HUES6 (cell line): ENCODE measurements around the gene IKBKE.
"Not testable (repeated sequence)": the region's sequence is repeated elsewhere in the genome, so short reads cannot be mapped to it uniquely, and the experiment has no call there.

ENCODE experiments used
- H3K27ac ChIP-seq: 2 replicates; pipeline ENCODE4 v1.7.0; 2013; ENCODE audit warnings: low read depth, mild to moderate bottlenecking, low read length, inconsistent platforms
- H3K27me3 ChIP-seq: 2 replicates; pipeline ENCODE4 v1.6.1; 2013; ENCODE audit warnings: low read length; ENCODE audit not compliant: control insufficient read depth, insufficient read depth
- H3K36me3 ChIP-seq: 2 replicates; pipeline ENCODE4 v1.6.1; 2013; ENCODE audit warnings: low read length; ENCODE audit not compliant: control insufficient read depth, insufficient read depth
- H3K4me1 ChIP-seq: 2 replicates; pipeline ENCODE4 v1.6.1; 2013; ENCODE audit warnings: low read length; ENCODE audit not compliant: control insufficient read depth, insufficient read depth
- H3K4me3 ChIP-seq: 2 replicates; pipeline ENCODE4 v1.5.1; 2013; ENCODE audit warnings: low read depth, low read length
- H3K9ac ChIP-seq: one replicate; pipeline ENCODE4 v1.6.1; 2013; ENCODE audit warnings: mild to moderate bottlenecking, low read length
- H3K9me3 ChIP-seq: 2 replicates; pipeline ENCODE4 v1.6.1; 2013; ENCODE audit warnings: low read depth, low read length; ENCODE audit not compliant: control insufficient read depth, insufficient read depth

IKBKE gene

DNA sequence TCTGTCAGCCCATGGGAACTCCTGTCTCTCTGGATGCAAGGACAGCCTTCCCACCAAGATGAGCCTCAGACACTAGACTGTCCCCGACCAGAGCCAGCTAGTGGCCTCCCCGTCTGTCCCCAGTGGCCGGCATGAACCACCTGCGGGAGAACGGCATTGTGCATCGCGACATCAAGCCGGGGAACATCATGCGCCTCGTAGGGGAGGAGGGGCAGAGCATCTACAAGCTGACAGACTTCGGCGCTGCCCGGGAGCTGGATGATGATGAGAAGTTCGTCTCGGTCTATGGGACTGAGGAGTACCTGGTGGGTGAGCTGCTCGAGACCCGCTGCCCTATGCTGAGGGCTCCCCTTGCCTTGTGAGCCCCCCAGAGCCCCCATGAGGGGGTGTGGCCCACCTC is 5.8 kb downstream of the IKBKE start:
- Histone ChIP-seq H3K36me3 (peaks cover 13% of the 10 kb centered on the region), H3K9me3 (no peaks in the 10 kb centered on the region), H3K27me3 (no peaks in the 10 kb centered on the region), H3K4me1 (peaks cover 24% of the 10 kb centered on the region), H3K27ac (no peak overlapping the region), H3K9ac (no peak overlapping the region), H3K4me3 (no peak overlapping the region)

DNA sequence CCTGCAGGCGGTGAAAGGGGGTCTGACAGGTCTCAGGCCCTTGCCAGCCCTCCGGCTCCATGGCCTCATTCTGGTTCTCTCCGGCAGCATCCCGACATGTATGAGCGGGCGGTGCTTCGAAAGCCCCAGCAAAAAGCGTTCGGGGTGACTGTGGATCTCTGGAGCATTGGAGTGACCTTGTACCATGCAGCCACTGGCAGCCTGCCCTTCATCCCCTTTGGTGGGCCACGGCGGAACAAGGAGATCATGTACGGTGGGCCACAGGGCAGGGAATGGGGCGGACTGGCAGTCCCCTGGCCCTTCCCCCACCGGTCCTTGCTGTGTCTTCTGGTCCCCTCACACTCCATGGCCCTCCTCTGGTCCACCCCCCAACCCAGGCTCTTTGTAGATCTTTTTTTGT is 6.3 kb downstream of the IKBKE start:
- Histone ChIP-seq H3K4me1 (peaks cover 18% of the 10 kb centered on the region), H3K27ac (no peak overlapping the region)

DNA sequence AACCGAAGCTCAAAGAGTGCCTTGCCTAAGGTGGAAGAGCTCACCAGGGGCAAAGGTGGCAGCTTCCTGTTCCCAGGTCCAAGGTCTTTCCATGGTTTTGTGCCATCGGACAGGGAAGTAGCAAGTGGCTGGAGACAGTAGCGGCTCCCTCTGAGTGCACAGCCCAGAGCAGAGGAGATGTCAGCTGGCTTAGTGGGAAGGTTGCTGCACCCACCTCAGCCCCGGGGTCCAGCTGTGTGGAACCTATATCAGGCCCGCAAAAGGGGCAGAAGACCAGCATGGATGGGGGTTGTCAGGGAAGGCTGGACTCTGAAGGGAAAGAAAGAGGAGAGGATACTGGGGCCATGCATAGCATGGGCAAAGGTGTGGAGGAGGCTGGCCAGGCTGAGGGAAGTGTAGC is 6.8 kb downstream of the IKBKE start:
- Histone ChIP-seq H3K9ac (no peak overlapping the region), H3K27me3 (no peaks in the 10 kb centered on the region), H3K4me3 (no peak overlapping the region), H3K4me1 (peaks cover 13% of the 10 kb centered on the region), H3K27ac (no peak overlapping the region), H3K9me3 (no peaks in the 10 kb centered on the region), H3K36me3 (peaks cover 13% of the 10 kb centered on the region)

More for the DNA sequence above, 6.3 kb downstream of the IKBKE start:
- H3K27me3 ChIP-seq, result no peaks in the 10 kb centered on the region
- H3K36me3 ChIP-seq, result peaks cover 13% of the 10 kb centered on the region
- H3K9ac ChIP-seq, result no peak overlapping the region
- H3K9me3 ChIP-seq, result no peaks in the 10 kb centered on the region
- no peak overlapping the region for H3K4me3 ChIP-seq

DNA sequence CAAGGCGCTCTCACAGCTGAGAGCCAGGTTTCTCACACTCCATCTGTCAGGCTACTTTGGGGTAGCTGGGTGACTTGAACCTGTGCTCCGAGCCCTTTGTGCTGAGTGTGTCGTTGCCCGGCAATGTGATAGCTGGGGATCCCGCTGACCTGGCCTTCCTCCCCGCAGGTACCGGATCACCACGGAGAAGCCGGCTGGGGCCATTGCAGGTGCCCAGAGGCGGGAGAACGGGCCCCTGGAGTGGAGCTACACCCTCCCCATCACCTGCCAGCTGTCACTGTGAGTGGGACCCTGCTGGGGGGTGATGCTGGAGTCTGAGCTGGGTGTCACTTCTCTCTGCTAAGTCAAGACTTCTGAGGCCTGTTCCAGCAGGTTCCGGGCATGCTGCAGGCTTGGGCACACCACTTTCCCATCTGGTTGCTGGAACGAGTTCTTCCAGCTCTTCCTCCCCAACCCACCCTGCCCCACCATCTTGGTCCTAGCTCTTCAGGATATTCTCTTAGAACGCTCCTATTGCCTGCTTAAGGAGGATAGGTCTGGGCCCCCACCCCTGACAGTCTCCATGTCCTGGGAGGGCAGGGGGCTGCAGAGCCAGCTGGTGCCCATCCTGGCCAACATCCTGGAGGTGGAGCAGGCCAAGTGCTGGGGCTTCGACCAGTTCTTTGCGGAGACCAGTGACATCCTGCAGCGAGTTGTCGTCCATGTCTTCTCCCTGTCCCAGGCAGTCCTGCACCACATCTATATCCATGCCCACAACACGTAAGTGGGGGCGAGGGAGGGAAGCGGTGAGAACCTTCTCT is 7.5 kb downstream of the IKBKE start:
- Histone ChIP-seq H3K9ac (no peak overlapping the region), H3K9me3 (no peaks in the 10 kb centered on the region), H3K27me3 (no peaks in the 10 kb centered on the region), H3K36me3 (peaks cover 16% of the 10 kb centered on the region), H3K27ac (no peak overlapping the region), H3K4me3 (no peak overlapping the region), H3K4me1 (peaks cover 6% of the 10 kb centered on the region)

DNA sequence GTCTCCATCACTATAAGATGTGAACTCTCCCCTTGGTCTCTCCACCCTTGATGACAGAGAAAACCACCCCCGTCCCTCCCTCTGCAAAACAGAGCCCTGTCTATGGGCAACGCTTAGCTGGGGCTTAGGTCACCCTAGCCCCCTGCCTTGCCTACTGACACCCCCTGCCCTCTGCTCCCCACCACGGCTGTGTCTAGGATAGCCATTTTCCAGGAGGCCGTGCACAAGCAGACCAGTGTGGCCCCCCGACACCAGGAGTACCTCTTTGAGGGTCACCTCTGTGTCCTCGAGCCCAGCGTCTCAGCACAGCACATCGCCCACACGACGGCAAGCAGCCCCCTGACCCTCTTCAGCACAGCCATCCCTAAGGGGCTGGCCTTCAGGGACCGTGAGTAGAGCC is 8.5 kb downstream of the IKBKE start:
- H3K36me3 ChIP-seq, result peaks cover 19% of the 10 kb centered on the region
- H3K27me3 ChIP-seq, result no peaks in the 10 kb centered on the region
- H3K4me3 ChIP-seq, result no peak overlapping the region
- no peak overlapping the region for H3K9ac ChIP-seq
- no peak overlapping the region for H3K27ac ChIP-seq
- H3K4me1 ChIP-seq, result peaks cover 4% of the 10 kb centered on the region; the same call in 1 of the 2 replicates
- no peaks in the 10 kb centered on the region for H3K9me3 ChIP-seq

DNA sequence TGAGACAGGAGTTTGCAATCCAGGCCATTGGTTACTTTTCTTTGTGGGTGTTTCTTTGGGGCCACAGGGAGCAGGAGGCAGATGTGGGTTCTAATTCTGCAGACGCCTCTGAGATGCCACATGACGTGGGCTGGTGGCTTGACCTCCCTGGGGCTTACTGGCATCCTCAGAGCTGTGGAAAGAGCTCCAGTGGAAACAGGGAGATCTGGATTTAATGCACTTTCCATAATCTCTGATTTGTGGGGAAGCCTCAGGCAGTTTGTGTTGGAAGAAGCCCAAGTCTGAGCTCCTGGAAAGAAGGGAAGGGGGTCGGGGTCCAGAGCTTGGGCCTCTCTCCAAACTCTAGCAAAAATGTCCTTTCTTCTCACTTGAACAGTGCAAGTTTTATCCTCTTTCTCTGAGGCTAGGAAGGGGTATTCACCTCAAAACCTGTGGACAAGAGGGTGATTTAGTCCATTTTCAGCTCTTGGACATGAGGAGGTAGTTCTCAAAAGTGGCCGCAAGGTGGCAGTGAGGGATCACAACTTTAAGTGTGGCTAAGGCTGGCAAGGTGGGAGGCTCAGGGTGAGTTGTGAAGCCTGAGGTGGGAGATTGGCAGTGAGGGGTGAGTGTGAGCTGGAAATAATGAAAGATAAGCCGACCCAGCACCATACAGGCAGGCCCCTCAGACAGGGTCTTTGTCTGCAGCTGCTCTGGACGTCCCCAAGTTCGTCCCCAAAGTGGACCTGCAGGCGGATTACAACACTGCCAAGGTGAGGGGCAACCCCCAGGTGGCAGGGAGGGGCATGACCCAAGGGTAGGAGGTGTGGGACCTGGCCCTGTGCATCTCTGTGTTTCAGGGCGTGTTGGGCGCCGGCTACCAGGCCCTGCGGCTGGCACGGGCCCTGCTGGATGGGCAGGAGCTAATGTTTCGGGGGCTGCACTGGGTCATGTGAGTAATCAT is 9.2 kb downstream of the IKBKE start:
- Histone ChIP-seq H3K4me1 (peaks cover 4% of the 10 kb centered on the region; the same call in 1 of the 2 replicates), H3K4me3 (no peak overlapping the region), H3K27me3 (no peaks in the 10 kb centered on the region), H3K9me3 (no peaks in the 10 kb centered on the region), H3K27ac (no peak overlapping the region), H3K36me3 (peaks cover 19% of the 10 kb centered on the region), H3K9ac (no peak overlapping the region)

DNA sequence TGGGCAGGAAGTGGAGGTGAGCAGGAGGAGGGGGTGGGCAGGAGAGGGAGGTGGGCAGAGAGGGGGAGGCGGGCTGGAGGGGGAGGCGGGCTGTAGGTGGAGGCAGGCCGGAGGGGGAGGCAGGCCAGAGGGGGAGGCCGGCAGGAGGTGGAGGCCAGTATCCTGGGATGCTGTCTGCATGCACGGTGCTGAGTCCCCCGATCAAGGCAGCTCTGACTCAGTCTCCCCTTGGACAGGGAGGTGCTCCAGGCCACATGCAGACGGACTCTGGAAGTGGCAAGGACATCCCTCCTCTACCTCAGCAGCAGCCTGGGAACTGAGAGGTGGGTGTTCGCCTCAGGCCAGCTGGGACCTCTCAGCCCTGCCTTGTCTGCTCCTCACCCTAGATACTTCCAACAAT is 9.9 kb downstream of the IKBKE start:
- H3K27ac ChIP-seq, result no peak overlapping the region
- H3K36me3 ChIP-seq, result peaks cover 19% of the 10 kb centered on the region
- H3K9ac ChIP-seq, result no peak overlapping the region
- H3K9me3 ChIP-seq, result no peaks in the 10 kb centered on the region
- no peaks in the 10 kb centered on the region for H3K27me3 ChIP-seq
- peaks cover 4% of the 10 kb centered on the region; the same call in 1 of the 2 replicates for H3K4me1 ChIP-seq
- no peak overlapping the region for H3K4me3 ChIP-seq

DNA sequence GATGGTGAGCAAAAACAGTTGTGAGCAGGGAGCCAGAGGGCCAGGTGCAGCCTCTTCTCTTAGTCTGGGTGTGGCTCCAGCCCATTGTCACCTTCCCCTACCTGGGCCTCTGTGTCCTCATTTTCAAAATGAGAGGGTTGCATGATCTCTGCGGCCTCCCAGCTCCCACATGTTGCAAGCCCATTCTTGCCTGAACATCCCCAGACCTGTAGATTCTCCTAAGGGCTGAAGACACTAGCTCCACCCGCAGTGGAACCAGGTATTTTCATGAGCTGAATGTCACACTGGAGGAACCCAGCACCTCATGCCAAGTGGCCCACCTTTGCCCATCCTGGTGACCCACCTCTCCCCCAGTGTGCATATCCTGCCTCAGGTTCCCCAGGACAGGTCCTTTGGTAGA is 12.3 kb downstream of the IKBKE start:
- no peaks in the 10 kb centered on the region for H3K27me3 ChIP-seq
- H3K4me3 ChIP-seq, result no peak overlapping the region
- H3K9me3 ChIP-seq, result no peaks in the 10 kb centered on the region
- H3K36me3 ChIP-seq, result peaks cover 11% of the 10 kb centered on the region
- H3K4me1 ChIP-seq, result peaks cover 4% of the 10 kb centered on the region; the same call in 1 of the 2 replicates
- no peak overlapping the region for H3K27ac ChIP-seq
- H3K9ac ChIP-seq, result no peak overlapping the region

DNA sequence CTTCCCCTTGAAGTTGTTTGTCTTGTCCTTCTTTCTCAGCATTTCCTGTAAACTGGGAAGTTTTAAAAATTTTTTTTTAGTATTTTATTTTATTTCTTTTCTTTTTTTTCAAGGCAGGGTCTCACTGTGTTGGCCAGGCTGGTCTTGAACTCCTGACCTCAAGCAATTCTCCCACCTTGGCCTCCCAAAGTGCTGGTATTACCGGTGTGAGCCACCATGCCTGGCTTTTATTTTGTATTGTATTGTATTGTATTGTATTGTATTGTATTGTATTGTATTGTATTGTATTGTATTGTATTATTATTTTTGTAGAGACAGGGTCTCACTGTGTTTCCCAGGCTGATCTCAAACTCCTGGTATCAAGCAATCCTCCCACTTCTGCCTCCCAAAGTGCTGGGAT is 13.6 kb downstream of the IKBKE start:
- not testable (repeated sequence) for H3K27ac ChIP-seq, H3K9me3 ChIP-seq, H3K36me3 ChIP-seq

DNA sequence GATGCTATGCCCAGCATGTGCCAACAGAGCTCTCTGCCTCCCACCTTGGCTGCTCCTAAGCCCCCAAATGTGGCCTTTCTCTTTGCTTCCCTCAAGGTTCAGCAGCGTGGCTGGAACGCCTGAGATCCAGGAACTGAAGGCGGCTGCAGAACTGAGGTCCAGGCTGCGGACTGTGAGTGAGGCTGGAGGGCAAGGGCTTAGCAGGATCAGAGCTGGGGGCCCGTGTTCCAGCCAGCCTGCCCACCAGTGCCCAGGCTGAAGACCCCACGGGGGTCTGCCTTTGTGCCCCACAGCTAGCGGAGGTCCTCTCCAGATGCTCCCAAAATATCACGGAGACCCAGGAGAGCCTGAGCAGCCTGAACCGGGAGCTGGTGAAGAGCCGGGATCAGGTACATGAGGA is 14.6 kb downstream of the IKBKE start:
- H3K36me3 ChIP-seq, result peaks cover 9% of the 10 kb centered on the region; the same call in 1 of the 2 replicates
- H3K9ac ChIP-seq, result no peak overlapping the region
- H3K27me3 ChIP-seq, result no peaks in the 10 kb centered on the region
- peaks cover under 1% of the 10 kb centered on the region; the same call in 1 of the 2 replicates for H3K4me1 ChIP-seq
- H3K9me3 ChIP-seq, result no peaks in the 10 kb centered on the region
- H3K4me3 ChIP-seq, result no peak overlapping the region
- H3K27ac ChIP-seq, result no peak overlapping the region

More for the DNA sequence above, 13.6 kb downstream of the IKBKE start:
- not testable (repeated sequence) for H3K4me1 ChIP-seq, H3K9ac ChIP-seq, H3K27me3 ChIP-seq, H3K4me3 ChIP-seq
